Skeletal muscle tissue (tissue), 4 donors: Measurements from ENCODE around the gene MPL. TPM values are rescaled to one million over a fixed set of nuclear protein-coding genes. Genes with fewer than 3 reads are reported as not detected.

Experiments used
- H3K27ac ChIP-seq: one replicate; pipeline ENCODE4 v1.7.0; 2013; ENCODE audit warnings: mild to moderate bottlenecking, low read depth, low read length, inconsistent platforms
- H3K27me3 ChIP-seq, 3 donors: one replicate each; pipeline ENCODE4 v1.7.0; 2013; ENCODE audit warnings: low read length in 3 of 3; ENCODE audit not compliant: control insufficient read depth in 3 of 3, insufficient read depth in 3 of 3
- H3K36me3 ChIP-seq, 3 donors: one replicate each; pipeline ENCODE4 v1.7.0; 2013; ENCODE audit warnings: low read length in 3 of 3; ENCODE audit not compliant: control insufficient read depth in 3 of 3, insufficient read depth in 3 of 3
- H3K4me1 ChIP-seq, 3 donors: one replicate each; pipeline ENCODE4 v1.7.0; 2013; ENCODE audit warnings: low read length in 3 of 3, mild to moderate bottlenecking in 3 of 3; ENCODE audit not compliant: control insufficient read depth in 3 of 3, insufficient read depth in 3 of 3
- H3K4me3 ChIP-seq, 3 donors: one replicate each; pipeline ENCODE4 v1.7.0; 2013; ENCODE audit warnings: low read length in 3 of 3
- H3K9ac ChIP-seq, 3 donors: one replicate each; pipeline ENCODE4 v1.7.0; 2013; ENCODE audit warnings: low read length in 3 of 3, mild to moderate bottlenecking in 3 of 3, moderate library complexity in 2 of 3, low read depth in 1 of 3
- H3K9me3 ChIP-seq, 3 donors: one replicate each; pipeline ENCODE4 v1.7.0; 2013; ENCODE audit warnings: low read length in 3 of 3; ENCODE audit not compliant: control insufficient read depth in 3 of 3
- total RNA-seq: library from RNA; depleted of rRNA; stranded (reverse); fragments of >200 nt; gene quantifications from one replicate; pipeline ENCODE4 v1.2.3, GENCODE V29; 2014
- donor health status: Osteomylitis.

Gene MPL
- total RNA-seq, 1 donor from 2014 or later, result not detected

DNA sequence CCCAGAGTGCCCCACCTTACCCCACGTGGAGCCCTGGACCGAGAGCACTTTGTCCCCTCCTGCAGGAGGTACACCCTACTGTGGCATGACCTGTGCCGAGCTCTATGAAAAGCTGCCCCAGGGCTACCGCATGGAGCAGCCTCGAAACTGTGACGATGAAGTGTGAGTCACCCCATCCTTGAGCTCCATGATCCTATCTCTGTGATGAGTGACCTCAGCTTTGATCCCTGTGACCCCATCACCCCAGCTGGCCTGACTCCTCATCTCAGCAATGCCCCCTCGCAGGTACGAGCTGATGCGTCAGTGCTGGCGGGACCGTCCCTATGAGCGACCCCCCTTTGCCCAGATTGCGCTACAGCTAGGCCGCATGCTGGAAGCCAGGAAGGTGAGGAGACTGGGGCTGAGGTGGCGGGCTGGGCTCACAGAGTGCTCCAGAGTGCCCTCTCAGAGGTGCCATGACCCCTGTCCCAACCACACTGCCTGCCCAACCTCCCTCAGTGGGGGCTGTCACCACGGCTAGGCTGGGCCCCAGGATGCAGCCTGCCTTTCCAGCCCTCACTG is 16.2 kb upstream of the MPL start:
- H3K9ac ChIP-seq, result no peak overlapping the region
- no peaks in the 10 kb centered on the region for H3K4me1 ChIP-seq
- H3K9me3 ChIP-seq, result no peaks in the 10 kb centered on the region
- H3K36me3 ChIP-seq, result peaks cover 0 to 10% (median 2%) of the 10 kb centered on the region in 3 donors
- H3K4me3 ChIP-seq, result no peak overlapping the region
- no peaks in the 10 kb centered on the region for H3K27me3 ChIP-seq
- no peak overlapping the region for H3K27ac ChIP-seq

DNA sequence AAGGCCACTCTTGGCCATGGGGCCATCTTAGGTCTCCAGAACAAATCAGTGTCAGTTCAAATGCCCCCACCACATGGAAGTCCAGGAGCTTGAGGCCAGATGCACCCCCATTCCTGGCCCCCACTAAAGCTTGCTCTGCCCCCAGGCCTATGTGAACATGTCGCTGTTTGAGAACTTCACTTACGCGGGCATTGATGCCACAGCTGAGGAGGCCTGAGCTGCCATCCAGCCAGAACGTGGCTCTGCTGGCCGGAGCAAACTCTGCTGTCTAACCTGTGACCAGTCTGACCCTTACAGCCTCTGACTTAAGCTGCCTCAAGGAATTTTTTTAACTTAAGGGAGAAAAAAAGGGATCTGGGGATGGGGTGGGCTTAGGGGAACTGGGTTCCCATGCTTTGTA is 15.1 kb upstream of the MPL start:
- Histone ChIP-seq H3K27ac (no peak overlapping the region), H3K27me3 (no peaks in the 10 kb centered on the region), H3K9me3 (no peaks in the 10 kb centered on the region), H3K4me3 (no peak overlapping the region), H3K9ac (no peak overlapping the region), H3K4me1 (no peaks in the 10 kb centered on the region), H3K36me3 (peaks cover 0 to 10% (median 2%) of the 10 kb centered on the region in 3 donors)

DNA sequence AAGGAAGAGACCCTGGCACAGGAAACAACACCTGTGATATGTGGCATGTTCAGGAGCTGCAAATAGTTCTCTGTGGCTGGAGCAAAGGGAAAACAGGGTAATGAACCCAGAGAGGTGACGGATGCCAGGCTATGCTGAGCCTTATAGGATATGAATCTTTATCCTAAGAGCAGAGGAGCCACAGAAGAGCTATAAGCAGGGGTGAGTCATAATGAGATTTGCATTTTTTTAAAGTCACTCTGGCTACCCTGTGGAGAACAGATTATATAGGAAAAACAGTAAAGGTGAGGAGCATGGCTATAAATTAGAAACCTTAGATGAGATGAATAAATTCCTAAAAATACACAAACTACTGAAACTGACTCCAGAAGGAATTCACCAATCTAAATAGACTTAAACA is 12.8 kb upstream of the MPL start:
- H3K27me3 ChIP-seq, result no peaks in the 10 kb centered on the region
- no peaks in the 10 kb centered on the region for H3K9me3 ChIP-seq
- peaks cover 0 to 2% (median 1%) of the 10 kb centered on the region in 3 donors for H3K4me1 ChIP-seq
- H3K36me3 ChIP-seq, result peaks cover 0 to 4% (median 2%) of the 10 kb centered on the region in 3 donors
- H3K27ac ChIP-seq, result no peak overlapping the region
- no peak overlapping the region for H3K9ac ChIP-seq
- no peak overlapping the region for H3K4me3 ChIP-seq

DNA sequence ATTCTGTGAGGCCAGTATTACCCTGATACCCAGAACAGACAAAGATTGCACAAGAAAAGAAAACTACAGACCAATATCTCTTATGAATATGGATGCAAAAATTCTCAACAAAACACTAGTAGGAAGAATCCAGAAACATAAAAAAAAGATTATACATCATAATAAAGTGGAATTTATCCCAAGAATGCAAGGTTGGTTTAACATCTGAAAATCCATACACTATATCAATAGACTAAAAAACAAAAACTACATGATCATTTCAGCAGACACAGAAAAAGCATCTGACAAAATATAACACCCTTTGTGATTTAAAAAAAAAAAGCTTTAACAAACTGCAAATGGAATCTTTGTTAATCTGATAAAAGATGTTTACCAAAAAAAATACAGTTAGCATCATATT is 12.2 kb upstream of the MPL start:
- Histone ChIP-seq H3K27me3 (no peaks in the 10 kb centered on the region), H3K9me3 (no peaks in the 10 kb centered on the region), H3K27ac (no peak overlapping the region), H3K4me3 (no peak overlapping the region), H3K4me1 (peaks cover 0 to 7% (median 5%) of the 10 kb centered on the region in 3 donors), H3K36me3 (peaks cover 0 to 4% (median 2%) of the 10 kb centered on the region in 3 donors), H3K9ac (no peak overlapping the region)

DNA sequence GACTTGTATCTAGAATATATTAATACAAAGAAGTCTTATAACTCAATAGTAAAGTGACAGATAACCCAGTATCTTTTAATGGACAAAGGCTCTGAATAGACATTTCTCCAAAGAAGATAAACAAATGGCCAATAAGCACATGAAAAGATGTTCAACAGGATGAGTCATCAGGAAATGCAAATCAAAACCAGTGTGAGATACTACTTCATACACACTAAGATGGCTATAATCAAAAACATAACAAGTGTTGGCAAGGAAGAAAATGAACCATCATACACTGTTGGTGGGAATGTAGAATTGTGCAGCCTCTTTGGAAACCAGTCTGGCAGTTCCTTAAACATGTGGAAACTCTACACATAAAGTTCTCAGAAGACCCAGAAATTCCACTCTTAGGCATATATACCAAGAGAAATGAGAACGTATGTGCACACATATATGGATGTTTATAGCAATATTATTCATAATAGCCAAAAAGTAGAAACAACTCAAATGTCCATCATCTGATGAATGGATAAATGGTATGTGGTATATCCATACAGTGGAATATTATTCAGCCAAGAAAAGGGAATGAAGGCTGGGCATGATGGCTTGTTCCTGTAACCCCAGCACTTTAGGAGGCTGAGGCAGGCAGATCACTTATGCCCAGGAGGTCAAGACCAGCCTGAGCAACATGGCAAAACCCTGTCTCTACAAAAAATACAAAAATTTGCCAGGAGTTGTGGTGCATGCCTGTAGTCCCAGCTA is 9.9 kb upstream of the MPL start:
- H3K9ac ChIP-seq, result no peak overlapping the region
- H3K9me3 ChIP-seq, result no peaks in the 10 kb centered on the region
- no peaks in the 10 kb centered on the region for H3K27me3 ChIP-seq
- H3K27ac ChIP-seq, result no peak overlapping the region
- peaks cover 0 to 9% (median 5%) of the 10 kb centered on the region in 3 donors for H3K4me1 ChIP-seq
- H3K36me3 ChIP-seq, result peaks cover 0 to 4% (median 0%) of the 10 kb centered on the region in 3 donors
- H3K4me3 ChIP-seq, result no peak overlapping the region

DNA sequence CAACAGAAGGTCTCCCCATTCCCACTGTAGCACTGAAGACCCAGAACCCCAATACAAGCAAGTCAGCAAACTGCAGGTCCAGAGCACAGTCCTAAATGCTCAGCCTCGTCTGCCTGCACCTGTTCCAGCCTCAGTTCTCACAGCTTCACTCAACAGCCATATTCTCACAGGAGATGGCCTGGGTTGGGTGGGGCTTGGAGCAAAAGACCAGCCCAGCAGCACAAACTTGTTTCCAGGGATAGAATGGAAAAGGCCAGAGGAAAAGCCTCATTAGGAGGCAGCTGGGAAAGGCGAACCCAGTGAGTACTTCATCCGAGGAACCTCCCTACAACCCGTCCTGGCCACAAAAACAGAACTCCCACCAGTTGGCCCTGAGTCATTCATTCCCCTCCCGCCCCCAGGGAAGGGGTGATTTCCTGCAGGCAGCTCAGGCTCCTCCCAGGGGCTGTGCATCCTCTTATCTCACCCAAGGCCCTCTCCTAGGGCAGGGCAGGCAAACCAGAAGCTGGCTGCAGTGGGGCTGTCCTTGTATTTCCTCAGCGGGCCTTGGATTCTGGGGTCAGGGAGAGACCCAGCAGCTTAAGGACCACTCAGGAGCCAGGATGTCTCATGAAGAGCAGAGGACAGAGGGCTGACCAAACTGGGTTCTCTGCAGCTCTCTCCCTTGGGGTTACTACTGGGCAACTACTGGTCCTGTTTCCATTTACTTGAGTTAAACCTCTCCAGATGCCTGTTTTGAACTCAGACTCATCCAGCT is 7.4 kb upstream of the MPL start:
- Histone ChIP-seq H3K27ac (no peak overlapping the region), H3K4me1 (peaks cover 0 to 9% (median 5%) of the 10 kb centered on the region in 3 donors), H3K9me3 (no peaks in the 10 kb centered on the region), H3K9ac (no peak overlapping the region), H3K36me3 (no peaks in the 10 kb centered on the region), H3K4me3 (no peak overlapping the region), H3K27me3 (no peaks in the 10 kb centered on the region)

DNA sequence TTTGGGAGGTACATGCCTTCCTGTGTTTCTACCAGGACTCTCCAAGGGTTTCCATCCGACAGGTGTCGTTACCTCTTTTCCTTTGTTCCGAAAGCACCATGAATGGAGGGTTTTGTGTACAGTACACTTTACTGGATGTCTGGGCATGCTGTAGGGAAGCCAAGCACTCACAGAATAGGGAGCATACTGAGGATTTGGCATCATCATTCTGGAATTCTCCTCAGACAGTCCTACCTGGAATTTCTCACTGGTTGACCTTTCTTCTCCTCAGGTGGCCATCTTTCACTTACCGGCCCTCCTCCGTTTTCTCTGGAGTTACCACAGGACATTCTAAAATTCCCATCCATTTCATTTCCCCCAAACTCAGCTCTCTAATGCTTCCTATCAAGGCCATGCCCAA is 5.9 kb upstream of the MPL start:
- Histone ChIP-seq H3K4me1 (peaks cover 0 to 9% (median 5%) of the 10 kb centered on the region in 3 donors), H3K9ac (no peak overlapping the region), H3K4me3 (no peak overlapping the region), H3K27ac (no peak overlapping the region), H3K9me3 (no peaks in the 10 kb centered on the region), H3K36me3 (no peaks in the 10 kb centered on the region), H3K27me3 (no peaks in the 10 kb centered on the region)

DNA sequence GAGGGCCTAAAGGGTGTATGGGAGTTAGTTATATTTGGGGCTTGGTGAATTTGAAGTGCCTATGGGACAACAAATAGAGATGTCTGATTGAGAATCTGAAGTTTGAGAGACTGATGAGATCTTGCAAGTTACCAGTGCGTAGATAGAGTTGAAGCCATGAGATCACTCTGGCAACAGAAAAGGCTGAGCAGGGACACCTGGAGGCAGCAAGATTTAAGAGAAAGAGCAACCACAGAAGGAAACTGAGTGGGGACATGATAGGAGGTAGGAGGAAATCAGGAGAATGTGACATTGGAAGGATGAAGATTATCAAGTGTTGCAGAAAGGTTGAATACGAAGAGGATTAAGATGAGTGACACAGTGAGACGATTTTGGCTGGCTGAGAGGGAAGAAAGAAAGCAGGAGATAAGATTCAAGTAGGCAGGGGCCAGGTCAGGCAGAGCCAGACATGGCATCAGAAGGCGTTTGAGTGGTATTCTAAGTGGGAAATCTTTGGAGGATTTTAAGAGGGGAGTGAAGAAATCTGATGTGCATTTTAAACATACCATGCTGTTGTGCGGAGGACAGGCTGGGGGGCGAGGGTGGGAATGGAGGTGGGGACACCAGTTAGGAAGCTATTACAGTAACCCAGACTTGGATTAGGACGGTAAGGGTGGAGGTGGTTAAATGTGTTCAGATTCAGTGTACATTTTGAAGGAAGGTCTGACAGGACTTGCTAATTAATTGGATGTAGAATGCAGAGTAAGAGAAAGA is 3.0 kb upstream of the MPL start:
- H3K36me3 ChIP-seq, result no peaks in the 10 kb centered on the region
- no peaks in the 10 kb centered on the region for H3K9me3 ChIP-seq
- H3K27ac ChIP-seq, result no peak overlapping the region
- peaks cover 0 to 9% (median 5%) of the 10 kb centered on the region in 3 donors for H3K4me1 ChIP-seq
- H3K4me3 ChIP-seq, result no peak overlapping the region
- H3K27me3 ChIP-seq, result peaks cover 0 to 2% (median 0%) of the 10 kb centered on the region in 3 donors
- no peak overlapping the region for H3K9ac ChIP-seq

DNA sequence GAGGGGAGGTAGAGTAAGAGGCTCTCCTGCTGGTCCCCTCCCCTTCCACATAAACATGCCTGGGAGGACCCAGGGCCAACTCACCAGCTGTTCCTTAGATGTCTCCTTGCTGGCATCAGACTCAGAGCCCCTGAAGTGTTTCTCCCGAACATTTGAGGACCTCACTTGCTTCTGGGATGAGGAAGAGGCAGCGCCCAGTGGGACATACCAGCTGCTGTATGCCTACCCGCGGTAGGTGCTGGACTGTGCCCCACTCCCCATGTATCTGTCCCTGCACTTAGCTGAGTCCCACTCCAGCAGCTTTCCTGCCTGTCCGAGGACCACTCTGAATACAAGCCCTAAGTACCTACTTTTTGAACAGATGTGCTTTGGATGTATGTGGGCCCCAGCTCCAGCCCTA is 383 bp downstream of the MPL start:
- no peaks in the 10 kb centered on the region for H3K9me3 ChIP-seq
- no peak overlapping the region for H3K9ac ChIP-seq
- no peaks in the 10 kb centered on the region for H3K4me1 ChIP-seq
- H3K36me3 ChIP-seq, result no peaks in the 10 kb centered on the region
- peaks cover 0 to 2% (median 0%) of the 10 kb centered on the region in 3 donors for H3K27me3 ChIP-seq
- no peak overlapping the region for H3K27ac ChIP-seq
- no peak overlapping the region for H3K4me3 ChIP-seq
